ENCODE results near the gene KAT8.
A peak's percentile ranks its signal among the peaks of the same experiment; 100 is the strongest.

The KAT8 gene

DNA sequence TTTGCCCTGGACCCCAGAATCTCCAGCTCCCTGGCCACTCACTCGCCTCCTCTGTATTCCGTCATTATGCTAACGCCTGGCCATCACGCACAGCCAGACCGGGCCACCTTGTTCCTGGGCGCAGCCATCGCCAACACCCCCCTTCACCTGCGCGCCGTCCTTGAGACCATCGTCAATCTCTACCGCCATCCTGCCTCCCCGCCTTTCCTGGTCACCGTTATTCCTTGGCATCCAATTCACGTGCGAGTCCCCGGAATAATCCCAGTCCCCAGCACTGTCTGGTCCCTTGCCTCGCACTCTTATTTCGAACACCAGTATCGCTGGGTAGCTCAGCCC is 23.4 kb upstream of the KAT8 start (continued):
- TF ChIP-seq, protein P1, sequence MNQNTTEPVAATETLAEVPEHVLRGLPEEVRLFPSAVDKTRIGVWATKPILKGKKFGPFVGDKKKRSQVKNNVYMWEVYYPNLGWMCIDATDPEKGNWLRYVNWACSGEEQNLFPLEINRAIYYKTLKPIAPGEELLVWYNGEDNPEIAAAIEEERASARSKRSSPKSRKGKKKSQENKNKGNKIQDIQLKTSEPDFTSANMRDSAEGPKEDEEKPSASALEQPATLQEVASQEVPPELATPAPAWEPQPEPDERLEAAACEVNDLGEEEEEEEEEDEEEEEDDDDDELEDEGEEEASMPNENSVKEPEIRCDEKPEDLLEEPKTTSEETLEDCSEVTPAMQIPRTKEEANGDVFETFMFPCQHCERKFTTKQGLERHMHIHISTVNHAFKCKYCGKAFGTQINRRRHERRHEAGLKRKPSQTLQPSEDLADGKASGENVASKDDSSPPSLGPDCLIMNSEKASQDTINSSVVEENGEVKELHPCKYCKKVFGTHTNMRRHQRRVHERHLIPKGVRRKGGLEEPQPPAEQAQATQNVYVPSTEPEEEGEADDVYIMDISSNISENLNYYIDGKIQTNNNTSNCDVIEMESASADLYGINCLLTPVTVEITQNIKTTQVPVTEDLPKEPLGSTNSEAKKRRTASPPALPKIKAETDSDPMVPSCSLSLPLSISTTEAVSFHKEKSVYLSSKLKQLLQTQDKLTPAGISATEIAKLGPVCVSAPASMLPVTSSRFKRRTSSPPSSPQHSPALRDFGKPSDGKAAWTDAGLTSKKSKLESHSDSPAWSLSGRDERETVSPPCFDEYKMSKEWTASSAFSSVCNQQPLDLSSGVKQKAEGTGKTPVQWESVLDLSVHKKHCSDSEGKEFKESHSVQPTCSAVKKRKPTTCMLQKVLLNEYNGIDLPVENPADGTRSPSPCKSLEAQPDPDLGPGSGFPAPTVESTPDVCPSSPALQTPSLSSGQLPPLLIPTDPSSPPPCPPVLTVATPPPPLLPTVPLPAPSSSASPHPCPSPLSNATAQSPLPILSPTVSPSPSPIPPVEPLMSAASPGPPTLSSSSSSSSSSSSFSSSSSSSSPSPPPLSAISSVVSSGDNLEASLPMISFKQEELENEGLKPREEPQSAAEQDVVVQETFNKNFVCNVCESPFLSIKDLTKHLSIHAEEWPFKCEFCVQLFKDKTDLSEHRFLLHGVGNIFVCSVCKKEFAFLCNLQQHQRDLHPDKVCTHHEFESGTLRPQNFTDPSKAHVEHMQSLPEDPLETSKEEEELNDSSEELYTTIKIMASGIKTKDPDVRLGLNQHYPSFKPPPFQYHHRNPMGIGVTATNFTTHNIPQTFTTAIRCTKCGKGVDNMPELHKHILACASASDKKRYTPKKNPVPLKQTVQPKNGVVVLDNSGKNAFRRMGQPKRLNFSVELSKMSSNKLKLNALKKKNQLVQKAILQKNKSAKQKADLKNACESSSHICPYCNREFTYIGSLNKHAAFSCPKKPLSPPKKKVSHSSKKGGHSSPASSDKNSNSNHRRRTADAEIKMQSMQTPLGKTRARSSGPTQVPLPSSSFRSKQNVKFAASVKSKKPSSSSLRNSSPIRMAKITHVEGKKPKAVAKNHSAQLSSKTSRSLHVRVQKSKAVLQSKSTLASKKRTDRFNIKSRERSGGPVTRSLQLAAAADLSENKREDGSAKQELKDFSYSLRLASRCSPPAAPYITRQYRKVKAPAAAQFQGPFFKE (tag by site-specific recombination; IDR thresholded peaks at IDR 0.05; ENCODE audit: borderline replicate concordance), result no peak; the same call in 1 of the 2 replicates
- TF ChIP-seq ZBTB48 (tag by site-specific recombination; IDR thresholded peaks at IDR 0.05) (peak; percentile 84), KLF9 (tag by site-specific recombination; IDR thresholded peaks at IDR 0.05; ENCODE audit: low read depth) (no peak), ZNF426 (tag by site-specific recombination; IDR thresholded peaks at IDR 0.05) (no peak), ZNF549 (tag by site-specific recombination; IDR thresholded peaks at IDR 0.05) (no peak), YY2 (tag by site-specific recombination; IDR thresholded peaks at IDR 0.05) (peak; percentile 83), ZNF350 (tag by site-specific recombination; IDR thresholded peaks at IDR 0.05) (no peak), ZNF19 (tag by site-specific recombination; IDR thresholded peaks at IDR 0.05; ENCODE audit: low read depth) (no peak), ZSCAN23 (tag by site-specific recombination; IDR thresholded peaks at IDR 0.05) (0 out of 2 replicates have a peak, but pooled peaks have one; percentile 19), TCF7L2 (IDR thresholded peaks at IDR 0.05; ENCODE audit: borderline replicate concordance, low read depth, low read length) (no peak), ZNF16 (tag by site-specific recombination; IDR thresholded peaks at IDR 0.05; ENCODE audit: low read depth) (no peak)
- TF ChIP-seq, protein P2, sequence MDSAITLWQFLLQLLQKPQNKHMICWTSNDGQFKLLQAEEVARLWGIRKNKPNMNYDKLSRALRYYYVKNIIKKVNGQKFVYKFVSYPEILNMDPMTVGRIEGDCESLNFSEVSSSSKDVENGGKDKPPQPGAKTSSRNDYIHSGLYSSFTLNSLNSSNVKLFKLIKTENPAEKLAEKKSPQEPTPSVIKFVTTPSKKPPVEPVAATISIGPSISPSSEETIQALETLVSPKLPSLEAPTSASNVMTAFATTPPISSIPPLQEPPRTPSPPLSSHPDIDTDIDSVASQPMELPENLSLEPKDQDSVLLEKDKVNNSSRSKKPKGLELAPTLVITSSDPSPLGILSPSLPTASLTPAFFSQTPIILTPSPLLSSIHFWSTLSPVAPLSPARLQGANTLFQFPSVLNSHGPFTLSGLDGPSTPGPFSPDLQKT (IDR thresholded peaks at IDR 0.05; ENCODE audit: borderline replicate concordance, low read depth, low read length), result no peak
- TF ChIP-seq, protein P3, sequence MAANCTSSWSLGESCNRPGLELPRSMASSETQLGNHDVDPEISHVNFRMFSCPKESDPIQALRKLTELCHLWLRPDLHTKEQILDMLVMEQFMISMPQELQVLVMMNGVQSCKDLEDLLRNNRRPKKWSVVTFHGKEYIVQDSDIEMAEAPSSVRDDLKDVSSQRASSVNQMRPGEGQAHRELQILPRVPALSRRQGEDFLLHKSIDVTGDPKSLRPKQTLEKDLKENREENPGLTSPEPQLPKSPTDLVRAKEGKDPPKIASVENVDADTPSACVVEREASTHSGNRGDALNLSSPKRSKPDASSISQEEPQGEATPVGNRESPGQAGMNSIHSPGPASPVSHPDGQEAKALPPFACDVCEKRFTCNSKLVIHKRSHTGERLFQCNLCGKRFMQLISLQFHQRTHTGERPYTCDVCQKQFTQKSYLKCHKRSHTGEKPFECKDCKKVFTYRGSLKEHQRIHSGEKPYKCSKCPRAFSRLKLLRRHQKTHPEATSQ (tag by site-specific recombination; IDR thresholded peaks at IDR 0.05), result 0 out of 2 replicates have a peak, but pooled peaks have one; percentile 18

DNA sequence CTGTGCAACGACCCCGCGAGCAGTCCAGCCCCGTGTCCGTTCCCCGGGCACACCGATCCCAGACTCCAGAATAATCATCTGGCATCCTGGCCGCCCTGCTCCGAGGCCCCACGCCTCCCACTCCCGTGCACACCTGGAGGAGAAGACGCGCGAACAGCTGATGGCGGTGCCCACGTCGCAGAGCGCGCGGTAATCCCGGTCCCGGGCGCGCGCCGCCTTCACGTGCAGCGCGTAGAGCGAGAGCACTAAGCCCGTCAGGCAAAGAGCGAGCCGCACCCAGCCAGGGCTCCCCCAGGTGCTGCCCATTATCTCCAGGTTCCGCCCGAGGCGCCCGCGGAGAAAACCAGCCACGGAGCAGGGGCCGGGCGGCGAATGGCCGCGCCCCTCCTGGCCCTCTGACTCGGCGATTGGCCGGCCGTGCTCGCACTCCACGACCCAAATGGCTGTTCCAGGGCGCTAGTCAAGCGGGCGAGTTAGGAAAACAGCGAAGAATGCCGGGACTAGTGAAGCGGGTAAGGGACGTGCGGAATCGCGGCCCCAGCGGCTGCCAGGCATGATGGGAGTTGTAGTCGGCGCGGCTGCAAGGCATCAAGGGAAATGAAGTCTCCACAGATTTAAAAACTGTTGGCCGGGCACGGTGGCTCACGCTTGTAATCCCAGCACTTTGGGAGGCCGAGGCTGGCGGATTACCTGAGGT is 22.9 kb upstream of the KAT8 start, which contains the start of gene VKORC1:
TSS of gene VKORC1 (minus strand) at position 374 of the 697 bp plus-strand sequence. CDS start at position 306, 68 bp downstream.
- Histone ChIP-seq H3K4me1 (ENCODE audit: control insufficient read depth, insufficient read depth, low read length) (peaks cover 3% of the 10 kb centered on the region; the same call in 1 of the 2 replicates), H3K36me3 (ENCODE audit: control insufficient read depth in 2 of 2, insufficient read depth in 1 of 2, low read length in 2 of 2) (peaks cover 0 to 22% of the 10 kb centered on the region in 2 experiments; a peak in 2 of 3 replicates), H3K9me3 (ENCODE audit: control insufficient read depth, insufficient read depth, low read depth, low read length) (no peaks in the 10 kb centered on the region), H3K4me3 (ENCODE audit: low read depth, low read length) (peak within 1 kb of the TSS; percentile 79), H3K27ac (ENCODE audit: extremely low read depth, low read depth, low read length) (peak within 1 kb of the TSS; percentile 85)
- ChIA-PET POLR2A (interaction anchor here (0.7 to 4.0 kb wide), 5 partner anchors 10 to 85 kb away, joined by 3 to 26 read pairs (median 7); partner anchors contain the start of genes FUS, ZNF646 and ZNF668), CTCF (interaction anchor here (0.7 to 1.2 kb wide), 3 partner anchors 23 to 269 kb away, joined by 3 to 4 read pairs (median 3); no protein-coding TSS in a partner anchor)
- TF ChIP-seq KLF1 (tag by site-specific recombination; IDR thresholded peaks at IDR 0.05) (peak; percentile 84), ZNF121 (tag by site-specific recombination; IDR thresholded peaks at IDR 0.05) (no peak)
- TF ChIP-seq, protein P4, sequence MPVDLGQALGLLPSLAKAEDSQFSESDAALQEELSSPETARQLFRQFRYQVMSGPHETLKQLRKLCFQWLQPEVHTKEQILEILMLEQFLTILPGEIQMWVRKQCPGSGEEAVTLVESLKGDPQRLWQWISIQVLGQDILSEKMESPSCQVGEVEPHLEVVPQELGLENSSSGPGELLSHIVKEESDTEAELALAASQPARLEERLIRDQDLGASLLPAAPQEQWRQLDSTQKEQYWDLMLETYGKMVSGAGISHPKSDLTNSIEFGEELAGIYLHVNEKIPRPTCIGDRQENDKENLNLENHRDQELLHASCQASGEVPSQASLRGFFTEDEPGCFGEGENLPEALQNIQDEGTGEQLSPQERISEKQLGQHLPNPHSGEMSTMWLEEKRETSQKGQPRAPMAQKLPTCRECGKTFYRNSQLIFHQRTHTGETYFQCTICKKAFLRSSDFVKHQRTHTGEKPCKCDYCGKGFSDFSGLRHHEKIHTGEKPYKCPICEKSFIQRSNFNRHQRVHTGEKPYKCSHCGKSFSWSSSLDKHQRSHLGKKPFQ (tag by site-specific recombination; IDR thresholded peaks at IDR 0.05), result peak; percentile 74
- TF ChIP-seq, protein P5, sequence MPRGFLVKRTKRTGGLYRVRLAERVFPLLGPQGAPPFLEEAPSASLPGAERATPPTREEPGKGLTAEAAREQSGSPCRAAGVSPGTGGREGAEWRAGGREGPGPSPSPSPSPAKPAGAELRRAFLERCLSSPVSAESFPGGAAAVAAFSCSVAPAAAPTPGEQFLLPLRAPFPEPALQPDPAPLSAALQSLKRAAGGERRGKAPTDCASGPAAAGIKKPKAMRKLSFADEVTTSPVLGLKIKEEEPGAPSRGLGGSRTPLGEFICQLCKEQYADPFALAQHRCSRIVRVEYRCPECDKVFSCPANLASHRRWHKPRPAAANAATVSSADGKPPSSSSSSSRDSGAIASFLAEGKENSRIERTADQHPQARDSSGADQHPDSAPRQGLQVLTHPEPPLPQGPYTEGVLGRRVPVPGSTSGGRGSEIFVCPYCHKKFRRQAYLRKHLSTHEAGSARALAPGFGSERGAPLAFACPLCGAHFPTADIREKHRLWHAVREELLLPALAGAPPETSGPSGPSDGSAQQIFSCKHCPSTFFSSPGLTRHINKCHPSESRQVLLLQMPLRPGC (tag by site-specific recombination; IDR thresholded peaks at IDR 0.05), result no peak
- TF ChIP-seq, protein P6, sequence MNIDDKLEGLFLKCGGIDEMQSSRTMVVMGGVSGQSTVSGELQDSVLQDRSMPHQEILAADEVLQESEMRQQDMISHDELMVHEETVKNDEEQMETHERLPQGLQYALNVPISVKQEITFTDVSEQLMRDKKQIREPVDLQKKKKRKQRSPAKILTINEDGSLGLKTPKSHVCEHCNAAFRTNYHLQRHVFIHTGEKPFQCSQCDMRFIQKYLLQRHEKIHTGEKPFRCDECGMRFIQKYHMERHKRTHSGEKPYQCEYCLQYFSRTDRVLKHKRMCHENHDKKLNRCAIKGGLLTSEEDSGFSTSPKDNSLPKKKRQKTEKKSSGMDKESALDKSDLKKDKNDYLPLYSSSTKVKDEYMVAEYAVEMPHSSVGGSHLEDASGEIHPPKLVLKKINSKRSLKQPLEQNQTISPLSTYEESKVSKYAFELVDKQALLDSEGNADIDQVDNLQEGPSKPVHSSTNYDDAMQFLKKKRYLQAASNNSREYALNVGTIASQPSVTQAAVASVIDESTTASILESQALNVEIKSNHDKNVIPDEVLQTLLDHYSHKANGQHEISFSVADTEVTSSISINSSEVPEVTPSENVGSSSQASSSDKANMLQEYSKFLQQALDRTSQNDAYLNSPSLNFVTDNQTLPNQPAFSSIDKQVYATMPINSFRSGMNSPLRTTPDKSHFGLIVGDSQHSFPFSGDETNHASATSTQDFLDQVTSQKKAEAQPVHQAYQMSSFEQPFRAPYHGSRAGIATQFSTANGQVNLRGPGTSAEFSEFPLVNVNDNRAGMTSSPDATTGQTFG (tag by site-specific recombination; IDR thresholded peaks at IDR 0.05; ENCODE audit: borderline replicate concordance), result no peak
- TF ChIP-seq, protein P7, sequence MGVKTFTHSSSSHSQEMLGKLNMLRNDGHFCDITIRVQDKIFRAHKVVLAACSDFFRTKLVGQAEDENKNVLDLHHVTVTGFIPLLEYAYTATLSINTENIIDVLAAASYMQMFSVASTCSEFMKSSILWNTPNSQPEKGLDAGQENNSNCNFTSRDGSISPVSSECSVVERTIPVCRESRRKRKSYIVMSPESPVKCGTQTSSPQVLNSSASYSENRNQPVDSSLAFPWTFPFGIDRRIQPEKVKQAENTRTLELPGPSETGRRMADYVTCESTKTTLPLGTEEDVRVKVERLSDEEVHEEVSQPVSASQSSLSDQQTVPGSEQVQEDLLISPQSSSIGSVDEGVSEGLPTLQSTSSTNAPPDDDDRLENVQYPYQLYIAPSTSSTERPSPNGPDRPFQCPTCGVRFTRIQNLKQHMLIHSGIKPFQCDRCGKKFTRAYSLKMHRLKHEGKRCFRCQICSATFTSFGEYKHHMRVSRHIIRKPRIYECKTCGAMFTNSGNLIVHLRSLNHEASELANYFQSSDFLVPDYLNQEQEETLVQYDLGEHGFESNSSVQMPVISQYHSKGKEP (tag by site-specific recombination; IDR thresholded peaks at IDR 0.05), result no peak

Data from HEK293 (cell line).